GM21381 (cell line): Measurements from ENCODE around the gene TMEM238.

Experiments
- ATAC-seq: cut with Tn5 transposase; IDR thresholded peaks from one replicate; pipeline ENCODE4 v1.9.1; 2021; ENCODE audit warnings: mild to moderate bottlenecking, moderate library complexity; ENCODE audit not compliant: unreplicated experiment

TMEM238 gene

GRCh38 chr19:55382013-55382412 is 2.1 kb downstream of the TMEM238 start:
- ATAC-seq = no peak

- no peak for ATAC-seq
Measured at GRCh38 chr19:55379174-55379573, 4.9 kb downstream of the TMEM238 start.

- no peak for ATAC-seq
Measured at GRCh38 chr19:55377356-55378131, 6.5 kb downstream of the TMEM238 start.

- no peak for ATAC-seq
Measured at GRCh38 chr19:55376241-55376933, 7.7 kb downstream of the TMEM238 start, which contains the start of gene TMEM190. Gene TMEM190, plus strand, starts transcription at chr19:55376826. Its CDS starts 28 bp downstream, at chr19:55376854.

- no peak for ATAC-seq
Measured at GRCh38 chr19:55373993-55374757, 9.9 kb downstream of the TMEM238 start.

- no peak for ATAC-seq
Measured at GRCh38 chr19:55373306-55373992, 10.6 kb downstream of the TMEM238 start.

- no peak for ATAC-seq
Measured at GRCh38 chr19:55372316-55373081, 11.6 kb downstream of the TMEM238 start.

GRCh38 chr19:55370305-55370988 is 13.6 kb downstream of the TMEM238 start, which contains the start of gene IL11:
Gene IL11, minus strand, starts transcription at chr19:55370463. Its CDS starts 153 bp downstream, at chr19:55370310.
- no peak for ATAC-seq

- no peak for ATAC-seq
Measured at GRCh38 chr19:55369653-55370304, 14.3 kb downstream of the TMEM238 start.

- ATAC-seq = no peak
Measured at GRCh38 chr19:55368701-55369563, 15.2 kb downstream of the TMEM238 start.

GRCh38 chr19:55368106-55368505 is 16.0 kb downstream of the TMEM238 start:
- ATAC-seq = no peak

- ATAC-seq = no peak
Measured at GRCh38 chr19:55366790-55367189, 17.3 kb downstream of the TMEM238 start.

GRCh38 chr19:55365964-55366363 is 18.1 kb downstream of the TMEM238 start:
- no peak for ATAC-seq

GRCh38 chr19:55365245-55365644 is 18.8 kb downstream of the TMEM238 start:
- ATAC-seq = no peak

GRCh38 chr19:55362990-55363716 is 20.9 kb downstream of the TMEM238 start, which contains the start of gene GARIN5B:
Gene GARIN5B, minus strand, starts transcription at chr19:55363260. Its CDS starts 194 bp downstream, at chr19:55363066.
- ATAC-seq = no peak

GRCh38 chr19:55362174-55362989 is 21.7 kb downstream of the TMEM238 start:
- ATAC-seq = no peak
